Activated naive CD4-positive, alpha-beta T cell treated with anti-CD3 and anti-CD28 coated beads, Interleukin-2, amount 50 U/mL, for 24 hours (primary cell): ENCODE results near the gene PGLYRP4.
A peak's percentile ranks its signal among the peaks of the same experiment; 100 is the strongest.
"Not testable (repeated sequence)": the region's sequence is repeated elsewhere in the genome, so short reads cannot be mapped to it uniquely, and the experiment has no call there.

Source experiments
- H3K27ac Mint-ChIP-seq: one replicate; pipeline ENCODE4 v1.8.0; 2021; ENCODE audit warnings: mild to moderate bottlenecking, mixed read lengths
- H3K27me3 Mint-ChIP-seq: one replicate; pipeline ENCODE4 v1.8.0; 2021; ENCODE audit warnings: mixed read lengths
- H3K36me3 Mint-ChIP-seq: one replicate; pipeline ENCODE4 v1.8.0; 2021; ENCODE audit warnings: mixed read lengths
- H3K4me1 Mint-ChIP-seq: one replicate; pipeline ENCODE4 v1.8.0; 2021; ENCODE audit warnings: mixed read lengths
- H3K4me3 Mint-ChIP-seq: one replicate; pipeline ENCODE4 v1.8.0; 2021; ENCODE audit warnings: mild to moderate bottlenecking, mixed read lengths
- H3K9me3 Mint-ChIP-seq: one replicate; pipeline ENCODE4 v1.8.0; 2021; ENCODE audit warnings: mixed read lengths

Gene PGLYRP4

GRCh38 chr1:153353226-153353947, 4.7 kb upstream of the PGLYRP4 start:
- H3K36me3 Mint-ChIP-seq: no peaks in the 10 kb centered on the region
- peak overlapping the region; percentile 9 for H3K27ac Mint-ChIP-seq
- H3K9me3 Mint-ChIP-seq: no peaks in the 10 kb centered on the region
- H3K4me1 Mint-ChIP-seq: peaks cover 18% of the 10 kb centered on the region
- peaks cover 2% of the 10 kb centered on the region for H3K27me3 Mint-ChIP-seq
- no peak overlapping the region for H3K4me3 Mint-ChIP-seq

- Mint-ChIP-seq H3K4me1 (peaks cover 10% of the 10 kb centered on the region), H3K9me3 (no peaks in the 10 kb centered on the region), H3K27ac (peak overlapping the region; percentile 19)
Measured at GRCh38 chr1:153352523-153352922, 3.9 kb upstream of the PGLYRP4 start.

GRCh38 chr1:153350321-153350957, 1.8 kb upstream of the PGLYRP4 start:
- no peak overlapping the region for H3K27ac Mint-ChIP-seq
- H3K27me3 Mint-ChIP-seq: peaks cover 7% of the 10 kb centered on the region
- H3K4me1 Mint-ChIP-seq: peaks cover 14% of the 10 kb centered on the region

More at GRCh38 chr1:153352523-153352922, 3.9 kb upstream of the PGLYRP4 start:
- peaks cover 2% of the 10 kb centered on the region for H3K27me3 Mint-ChIP-seq
- H3K36me3 Mint-ChIP-seq: no peaks in the 10 kb centered on the region
- H3K4me3 Mint-ChIP-seq: no peak overlapping the region

GRCh38 chr1:153349363-153350320, 1.0 kb upstream of the PGLYRP4 start:
- peaks cover 8% of the 10 kb centered on the region for H3K27me3 Mint-ChIP-seq
- H3K4me1 Mint-ChIP-seq: peaks cover 20% of the 10 kb centered on the region
- H3K36me3 Mint-ChIP-seq: no peaks in the 10 kb centered on the region
- no peaks in the 10 kb centered on the region for H3K9me3 Mint-ChIP-seq
- H3K4me3 Mint-ChIP-seq: no peak overlapping the region
- no peak overlapping the region for H3K27ac Mint-ChIP-seq

More at GRCh38 chr1:153350321-153350957, 1.8 kb upstream of the PGLYRP4 start:
- no peaks in the 10 kb centered on the region for H3K9me3 Mint-ChIP-seq
- H3K4me3 Mint-ChIP-seq: no peak overlapping the region
- no peaks in the 10 kb centered on the region for H3K36me3 Mint-ChIP-seq

- no peak overlapping the region for H3K4me3 Mint-ChIP-seq
- H3K36me3 Mint-ChIP-seq: no peaks in the 10 kb centered on the region
- no peak overlapping the region for H3K27ac Mint-ChIP-seq
- H3K4me1 Mint-ChIP-seq: peaks cover 28% of the 10 kb centered on the region
- peaks cover 11% of the 10 kb centered on the region for H3K27me3 Mint-ChIP-seq
- no peaks in the 10 kb centered on the region for H3K9me3 Mint-ChIP-seq
Measured at GRCh38 chr1:153347856-153348255, 785 bp downstream of the PGLYRP4 start.

- H3K27ac Mint-ChIP-seq, H3K36me3 Mint-ChIP-seq: not testable (repeated sequence)
Measured at GRCh38 chr1:153347049-153347448, 1.6 kb downstream of the PGLYRP4 start.

GRCh38 chr1:153346077-153346723, 2.4 kb downstream of the PGLYRP4 start:
- no peaks in the 10 kb centered on the region for H3K9me3 Mint-ChIP-seq
- H3K4me1 Mint-ChIP-seq: peaks cover 28% of the 10 kb centered on the region
- H3K27ac Mint-ChIP-seq: no peak overlapping the region
- peaks cover 11% of the 10 kb centered on the region for H3K27me3 Mint-ChIP-seq
- H3K4me3 Mint-ChIP-seq: peak overlapping the region; percentile 57
- H3K36me3 Mint-ChIP-seq: no peaks in the 10 kb centered on the region

More at GRCh38 chr1:153347049-153347448, 1.6 kb downstream of the PGLYRP4 start:
- Mint-ChIP-seq H3K4me1 (peaks cover 28% of the 10 kb centered on the region), H3K27me3 (peaks cover 11% of the 10 kb centered on the region)
- not testable (repeated sequence) for H3K9me3 Mint-ChIP-seq, H3K4me3 Mint-ChIP-seq

- Mint-ChIP-seq H3K27me3 (peaks cover 10% of the 10 kb centered on the region), H3K4me3 (peak overlapping the region; percentile 57), H3K27ac (no peak overlapping the region), H3K4me1 (peaks cover 33% of the 10 kb centered on the region), H3K36me3 (no peaks in the 10 kb centered on the region), H3K9me3 (no peaks in the 10 kb centered on the region)
Measured at GRCh38 chr1:153345187-153346076, 3.2 kb downstream of the PGLYRP4 start.

GRCh38 chr1:153344718-153345025, 4.0 kb downstream of the PGLYRP4 start:
- Mint-ChIP-seq H3K9me3 (no peaks in the 10 kb centered on the region), H3K27ac (no peak overlapping the region), H3K4me1 (peaks cover 38% of the 10 kb centered on the region), H3K36me3 (no peaks in the 10 kb centered on the region), H3K27me3 (peaks cover 10% of the 10 kb centered on the region), H3K4me3 (no peak overlapping the region)

GRCh38 chr1:153343811-153344717, 4.6 kb downstream of the PGLYRP4 start:
- Mint-ChIP-seq H3K4me1 (peaks cover 44% of the 10 kb centered on the region), H3K4me3 (no peak overlapping the region), H3K27me3 (peaks cover 10% of the 10 kb centered on the region), H3K9me3 (no peaks in the 10 kb centered on the region), H3K36me3 (no peaks in the 10 kb centered on the region), H3K27ac (no peak overlapping the region)

GRCh38 chr1:153343040-153343681, 5.5 kb downstream of the PGLYRP4 start:
- Mint-ChIP-seq H3K36me3 (no peaks in the 10 kb centered on the region), H3K27ac (no peak overlapping the region), H3K4me3 (no peak overlapping the region), H3K27me3 (peaks cover 10% of the 10 kb centered on the region), H3K4me1 (peaks cover 46% of the 10 kb centered on the region), H3K9me3 (no peaks in the 10 kb centered on the region)

GRCh38 chr1:153342178-153342577, 6.5 kb downstream of the PGLYRP4 start:
- H3K36me3 Mint-ChIP-seq: no peaks in the 10 kb centered on the region
- H3K27me3 Mint-ChIP-seq: peaks cover 10% of the 10 kb centered on the region
- H3K4me3 Mint-ChIP-seq: no peak overlapping the region
- H3K4me1 Mint-ChIP-seq: peaks cover 46% of the 10 kb centered on the region
- H3K27ac Mint-ChIP-seq: no peak overlapping the region
- H3K9me3 Mint-ChIP-seq: no peaks in the 10 kb centered on the region

- no peak overlapping the region for H3K4me3 Mint-ChIP-seq
- no peak overlapping the region for H3K27ac Mint-ChIP-seq
- H3K4me1 Mint-ChIP-seq: peaks cover 42% of the 10 kb centered on the region
- H3K36me3 Mint-ChIP-seq: no peaks in the 10 kb centered on the region
- H3K27me3 Mint-ChIP-seq: peaks cover 9% of the 10 kb centered on the region
- no peaks in the 10 kb centered on the region for H3K9me3 Mint-ChIP-seq
Measured at GRCh38 chr1:153341431-153341934, 7.2 kb downstream of the PGLYRP4 start.
